Large intestine (tissue), 3 donors: ENCODE results near the gene NFATC1. TPM values are rescaled to one million over a fixed set of nuclear protein-coding genes. Genes with fewer than 3 reads are reported as not detected.
"Not testable (repeated sequence)": the region's sequence is repeated elsewhere in the genome, so short reads cannot be mapped to it uniquely, and the experiment has no call there.

Experiments used
- DNase-seq, 2 donors: peaks; one replicate each; pipeline versions ENCODE4 v3.0.0 to v3.0.0-alpha.2; 2013
- H3K27ac ChIP-seq: one replicate; pipeline ENCODE4 v1.5.1; 2013; ENCODE audit warnings: low read length
- H3K27me3 ChIP-seq: 2 replicates; pipeline ENCODE4 v1.6.1; 2013; ENCODE audit warnings: low read length; ENCODE audit not compliant: control insufficient read depth, insufficient read depth
- H3K36me3 ChIP-seq: 2 replicates; pipeline ENCODE4 v1.6.1; 2013; ENCODE audit warnings: low read length; ENCODE audit not compliant: control insufficient read depth, insufficient read depth
- H3K4me1 ChIP-seq: one replicate; pipeline ENCODE4 v1.6.1; 2013; ENCODE audit warnings: low read length; ENCODE audit not compliant: control insufficient read depth, insufficient read depth
- H3K4me3 ChIP-seq: one replicate; pipeline ENCODE4 v1.5.1; 2013; ENCODE audit warnings: low read length
- H3K9me3 ChIP-seq: one replicate; pipeline ENCODE4 v1.6.1; 2013; ENCODE audit warnings: mild to moderate bottlenecking, low read depth, low read length, moderate library complexity; ENCODE audit not compliant: control insufficient read depth
- WGBS: methylation state at CpG from one replicate; pipeline ENCODE4 v1.1.5; 2013; ENCODE audit warnings: low lambda C conversion rate; ENCODE audit not compliant: insufficient coverage; 5-methylcytosine and 5-hydroxymethylcytosine counted together
- polyA plus RNA-seq: library from polyadenylated mRNA; unstranded; fragments of 120-200 nt; gene quantifications from one replicate; pipeline ENCODE4 v1.2.1, GENCODE V29; 2013

The NFATC1 gene
- polyA plus RNA-seq, 1 donor, result 6.9 TPM

DNA sequence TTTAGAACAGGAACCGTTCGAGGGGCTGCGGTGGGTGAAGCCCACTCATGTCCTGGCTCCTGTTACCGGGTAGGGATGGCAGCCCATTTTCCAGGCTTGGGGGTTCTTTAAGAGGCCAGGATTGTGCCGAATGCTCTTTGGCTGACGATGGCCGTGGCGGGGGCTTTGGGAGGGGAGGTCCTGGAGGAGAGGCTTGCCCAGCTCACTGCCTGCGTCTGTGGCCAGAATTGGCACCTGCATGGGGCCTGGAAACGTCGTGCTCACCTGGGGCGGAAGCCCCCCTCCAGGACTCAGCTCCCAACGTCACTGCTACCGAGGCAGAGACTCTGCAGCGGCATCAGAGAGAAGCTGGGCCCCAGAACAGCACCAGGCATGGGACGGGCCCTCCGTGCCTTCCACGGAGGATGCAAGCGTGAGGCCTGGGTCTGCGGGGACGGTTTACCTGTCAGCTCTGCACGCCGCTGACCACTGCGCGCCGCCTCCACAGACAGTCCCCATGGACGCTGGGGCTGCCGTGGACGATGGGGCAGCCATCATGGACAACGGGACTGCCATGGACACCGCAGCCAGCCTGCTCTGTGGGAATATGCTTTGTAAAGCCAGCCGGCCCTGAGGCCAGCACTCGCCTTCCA is 82.9 kb downstream of the NFATC1 start:
- no CpG with 5 or more reads among the region's 33 CpGs for WGBS
- Histone ChIP-seq H3K9me3 (peaks cover 12% of the 10 kb centered on the region), H3K27ac (no peak overlapping the region), H3K36me3 (no peaks in the 10 kb centered on the region), H3K4me1 (no peaks in the 10 kb centered on the region), H3K4me3 (no peak overlapping the region), H3K27me3 (no peaks in the 10 kb centered on the region)
- no peak for DNase-seq

DNA sequence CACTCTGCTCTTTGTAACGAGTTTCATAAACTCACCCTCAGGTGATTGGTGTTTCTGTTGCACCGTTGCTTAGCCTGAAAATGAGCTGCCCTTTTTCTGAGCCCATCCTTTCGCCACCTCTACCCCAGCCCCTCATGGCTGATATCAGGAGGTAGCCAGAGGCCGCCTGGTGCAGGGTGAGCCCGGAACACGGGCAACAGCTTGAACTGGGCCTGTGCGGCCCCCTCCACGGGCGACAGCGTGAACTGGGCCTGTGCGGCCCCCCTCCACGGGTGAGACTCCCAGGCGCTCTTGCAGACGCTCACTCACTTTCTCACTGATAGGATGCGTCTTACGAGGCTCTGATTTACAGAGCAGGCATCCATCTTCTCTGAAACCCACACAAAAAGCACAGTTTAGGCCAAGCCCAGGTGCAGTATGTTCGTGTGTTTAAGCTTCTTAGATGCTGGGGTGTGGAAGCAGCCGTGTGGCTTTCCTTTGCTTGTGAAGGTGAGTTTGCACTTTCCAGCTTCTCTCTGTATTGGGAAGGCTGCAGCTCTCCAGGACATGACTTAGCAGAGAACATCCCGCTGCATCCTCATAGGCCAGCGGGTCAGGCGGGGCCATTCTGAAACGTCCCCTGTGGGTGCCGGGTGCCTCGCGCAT is 83.5 kb downstream of the NFATC1 start:
- Histone ChIP-seq H3K4me1 (no peaks in the 10 kb centered on the region), H3K27me3 (no peaks in the 10 kb centered on the region), H3K9me3 (peaks cover 12% of the 10 kb centered on the region), H3K27ac (no peak overlapping the region), H3K36me3 (no peaks in the 10 kb centered on the region), H3K4me3 (no peak overlapping the region)
- WGBS, result no CpG with 5 or more reads among the region's 25 CpGs
- DNase-seq, result no peak

DNA sequence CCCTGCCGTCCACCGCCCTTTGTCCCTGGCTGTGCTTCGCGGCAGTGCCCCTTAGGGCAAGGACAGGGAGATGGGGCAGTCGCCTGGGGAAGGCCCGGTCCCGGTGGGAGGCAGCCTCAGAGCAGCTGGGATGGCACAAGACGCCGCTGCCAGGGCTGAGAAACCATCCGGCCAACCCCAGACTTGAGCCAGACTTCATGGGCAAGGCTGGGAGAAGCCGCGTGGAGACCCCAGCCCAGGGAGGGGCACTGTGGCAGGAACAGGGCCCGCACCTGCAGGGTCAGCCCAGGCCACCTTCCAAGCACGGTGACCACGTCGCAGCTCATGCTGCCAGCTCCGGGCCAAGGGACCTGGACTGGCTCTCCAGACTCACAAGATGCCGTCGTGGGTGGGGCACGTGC is 84.0 kb downstream of the NFATC1 start:
- H3K4me3 ChIP-seq, result no peak overlapping the region
- H3K27ac ChIP-seq, result no peak overlapping the region
- 70% methylated on average over 2 of the region's 20 CpGs for WGBS
- DNase-seq, result no peak
- H3K9me3 ChIP-seq, result peaks cover 12% of the 10 kb centered on the region
- no peaks in the 10 kb centered on the region for H3K27me3 ChIP-seq
- no peaks in the 10 kb centered on the region for H3K36me3 ChIP-seq
- no peaks in the 10 kb centered on the region for H3K4me1 ChIP-seq

DNA sequence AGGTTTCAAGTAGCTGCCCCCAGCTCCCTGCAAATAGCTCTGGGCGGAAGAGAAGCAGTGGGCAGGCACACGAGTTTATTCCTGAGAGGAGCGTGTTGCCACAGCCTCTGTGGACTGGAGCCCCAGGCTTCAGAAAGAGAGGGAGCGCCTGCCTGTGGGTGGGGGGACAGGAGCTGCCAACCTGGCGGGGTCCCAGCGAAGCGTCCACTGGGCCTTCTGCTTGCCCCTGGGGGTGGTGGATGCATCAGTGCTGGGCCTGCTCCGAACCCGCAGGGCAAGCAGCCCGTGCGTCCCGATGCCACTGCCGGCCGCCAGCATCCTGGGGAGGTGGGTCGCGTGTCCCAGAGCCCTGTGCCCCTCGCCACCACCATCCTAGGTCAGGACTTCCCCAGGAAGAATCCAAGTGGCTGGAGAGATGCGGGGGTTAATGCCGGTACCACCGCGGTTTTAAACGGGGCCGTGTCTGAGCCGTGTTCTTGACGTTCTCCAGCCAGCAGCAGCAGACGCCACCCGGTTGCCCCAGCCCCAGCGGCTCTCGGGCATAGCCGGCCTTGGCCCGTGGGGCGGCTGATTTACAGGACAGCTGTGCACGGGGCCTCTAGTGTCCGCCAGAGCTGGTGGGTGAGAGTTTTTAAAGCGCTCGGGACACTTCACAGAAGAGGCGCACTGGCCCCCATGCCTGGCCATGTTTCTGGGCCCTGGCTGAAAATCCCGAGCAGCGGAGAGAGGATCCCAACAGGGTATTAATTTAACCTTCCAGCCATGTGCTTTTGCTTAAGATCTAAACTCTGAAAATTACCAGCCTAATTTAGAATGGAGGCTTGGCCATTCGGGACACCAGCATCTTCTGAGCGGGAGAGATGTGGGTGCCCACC is 84.7 kb downstream of the NFATC1 start:
- Histone ChIP-seq H3K4me3 (no peak overlapping the region), H3K4me1 (no peaks in the 10 kb centered on the region), H3K36me3 (no peaks in the 10 kb centered on the region), H3K9me3 (peaks cover 12% of the 10 kb centered on the region), H3K27ac (no peak overlapping the region), H3K27me3 (no peaks in the 10 kb centered on the region)
- WGBS, result no CpG with 5 or more reads among the region's 41 CpGs
- no peak for DNase-seq

DNA sequence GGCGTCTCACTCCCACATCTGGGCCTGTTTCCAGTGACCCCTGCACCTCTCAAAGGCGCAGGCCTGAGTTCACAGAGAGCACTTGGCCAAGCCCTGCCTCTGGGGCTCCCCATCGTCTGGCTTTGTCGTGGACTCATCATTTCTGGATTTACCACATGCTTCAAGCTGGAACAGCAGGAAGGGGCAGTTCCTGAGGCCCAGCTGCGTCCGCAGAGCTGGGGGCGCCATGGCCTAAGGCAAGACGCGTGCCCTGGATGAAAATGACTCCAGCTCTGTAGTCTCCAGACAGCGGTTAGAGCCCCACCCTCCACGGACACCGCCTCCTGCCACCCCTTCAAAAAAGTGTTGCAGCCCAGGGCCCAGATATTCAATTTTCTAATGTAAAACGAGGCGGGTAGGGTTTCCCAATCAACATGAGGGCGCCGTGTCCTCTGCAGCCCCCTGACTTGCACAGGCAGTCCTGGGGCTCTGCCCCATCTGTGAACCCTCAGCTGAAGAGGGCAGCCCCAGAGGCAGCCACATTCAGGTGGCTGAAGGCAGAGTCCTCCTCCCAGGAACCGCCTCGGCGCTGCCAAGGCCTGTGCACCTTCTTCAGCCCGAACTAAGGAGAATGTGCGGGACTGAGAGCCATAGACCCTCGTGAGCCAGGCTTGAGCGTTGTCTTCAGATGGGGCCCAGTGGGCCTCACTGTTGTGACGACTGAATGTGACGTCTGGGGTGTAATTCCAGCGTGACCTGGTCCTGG is 85.5 kb downstream of the NFATC1 start:
- no CpG with 5 or more reads among the region's 26 CpGs for WGBS
- peaks cover 5% of the 10 kb centered on the region for H3K9me3 ChIP-seq
- no peak overlapping the region for H3K4me3 ChIP-seq
- no peaks in the 10 kb centered on the region for H3K36me3 ChIP-seq
- no peak for DNase-seq
- H3K4me1 ChIP-seq, result no peaks in the 10 kb centered on the region
- no peaks in the 10 kb centered on the region for H3K27me3 ChIP-seq
- H3K27ac ChIP-seq, result no peak overlapping the region

DNA sequence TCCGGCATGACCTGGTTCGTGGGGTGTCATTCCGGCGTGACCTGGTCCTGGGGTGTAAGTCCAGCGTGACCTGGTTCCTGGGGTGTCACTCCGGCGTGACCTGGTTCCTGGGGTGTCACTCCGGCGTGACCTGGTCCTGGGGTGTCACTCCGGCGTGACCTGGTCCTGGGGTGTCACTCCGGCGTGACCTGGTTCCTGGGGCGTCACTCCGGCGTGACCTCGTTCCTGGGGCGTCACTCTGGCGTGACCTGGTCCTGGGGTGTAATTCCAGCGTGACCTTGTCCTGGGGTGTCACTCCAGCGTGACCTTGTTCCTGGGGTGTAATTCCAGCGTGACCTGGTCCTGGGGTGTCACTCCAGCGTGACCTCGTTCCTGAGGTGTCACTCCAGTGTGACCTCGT is 87.7 kb downstream of the NFATC1 start:
- H3K4me3 ChIP-seq, H3K4me1 ChIP-seq, DNase-seq, H3K9me3 ChIP-seq, H3K27ac ChIP-seq, H3K27me3 ChIP-seq, H3K36me3 ChIP-seq: not testable (repeated sequence)
- no CpG with 5 or more reads among the region's 25 CpGs for WGBS

DNA sequence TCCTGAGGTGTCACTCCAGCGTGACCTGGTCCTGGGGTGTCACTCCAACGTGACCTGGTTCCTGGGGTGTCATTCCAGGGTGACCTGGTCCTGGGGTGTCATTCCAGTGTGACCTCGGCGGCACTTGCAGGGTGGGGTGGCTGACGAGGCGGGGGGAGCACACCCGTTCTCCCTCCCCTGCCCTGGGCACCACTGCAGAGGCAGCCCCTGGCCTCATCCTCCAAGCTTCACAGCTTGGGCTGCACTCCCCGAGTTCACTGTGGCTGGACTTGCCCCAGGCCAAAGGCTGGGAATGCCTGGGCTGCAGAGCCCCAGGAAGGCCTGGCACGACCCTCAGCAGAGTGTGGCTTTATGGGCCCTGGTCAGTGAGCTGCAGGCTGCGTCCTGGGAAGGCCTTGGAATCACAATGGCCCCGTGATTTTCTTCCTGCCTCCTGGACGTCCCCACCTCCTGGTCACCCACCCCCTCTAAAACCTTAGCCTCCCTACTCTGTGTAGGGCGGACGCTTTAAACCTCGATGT is 88.3 kb downstream of the NFATC1 start:
- no peak overlapping the region for H3K4me3 ChIP-seq
- H3K4me1 ChIP-seq, result no peaks in the 10 kb centered on the region
- no peak overlapping the region for H3K27ac ChIP-seq
- no CpG with 5 or more reads among the region's 15 CpGs for WGBS
- peaks cover 7% of the 10 kb centered on the region for H3K9me3 ChIP-seq
- no peak for DNase-seq
- no peaks in the 10 kb centered on the region for H3K36me3 ChIP-seq
- H3K27me3 ChIP-seq, result no peaks in the 10 kb centered on the region

DNA sequence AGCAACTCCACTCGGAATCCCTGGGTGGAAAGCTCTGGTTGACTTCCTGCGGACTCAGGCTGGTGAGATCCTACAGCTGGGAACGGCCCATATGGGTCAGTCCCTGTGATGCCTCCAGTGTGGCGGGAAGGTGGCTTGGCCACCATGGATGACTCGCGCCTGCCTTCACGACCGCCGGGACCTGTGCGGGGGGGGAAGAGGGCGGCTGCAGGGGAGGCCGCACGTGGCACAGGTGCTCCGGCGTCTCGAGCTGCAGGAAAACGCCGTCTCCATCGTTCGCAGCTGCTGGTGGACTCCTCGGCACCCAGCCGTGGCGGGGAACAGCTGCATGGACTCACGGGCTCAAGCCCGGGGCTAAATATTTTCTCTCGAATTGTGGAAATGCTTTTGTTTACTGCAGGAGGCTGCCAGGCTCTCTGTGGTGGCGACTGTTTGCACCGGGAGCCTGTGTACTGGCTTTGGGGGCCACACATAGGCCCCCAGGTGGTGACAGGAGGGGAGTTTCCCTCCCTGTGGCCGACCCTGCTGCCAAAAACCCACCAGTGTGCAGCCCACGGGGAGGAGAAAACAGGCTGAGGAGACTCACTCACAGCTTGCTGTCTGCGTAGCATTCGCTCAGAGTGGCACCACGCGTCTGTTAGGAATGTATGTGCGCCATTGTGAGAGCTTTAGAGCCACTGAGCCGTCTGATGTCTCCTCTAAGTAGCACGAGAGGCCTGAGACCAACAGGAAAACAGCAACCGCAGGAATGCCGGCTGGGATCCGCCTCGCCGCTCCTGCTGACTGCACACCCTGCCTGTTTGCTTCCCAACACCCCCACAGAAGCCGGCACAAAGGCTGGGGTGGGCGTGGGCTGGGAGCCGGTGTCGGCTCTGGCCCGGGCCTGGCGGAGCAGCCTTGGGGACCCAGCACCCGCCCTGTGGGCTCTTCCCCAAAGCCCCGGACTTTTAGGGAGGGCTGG is 89.2 kb downstream of the NFATC1 start:
- H3K27ac ChIP-seq, result peak overlapping the region; percentile 38

DNA sequence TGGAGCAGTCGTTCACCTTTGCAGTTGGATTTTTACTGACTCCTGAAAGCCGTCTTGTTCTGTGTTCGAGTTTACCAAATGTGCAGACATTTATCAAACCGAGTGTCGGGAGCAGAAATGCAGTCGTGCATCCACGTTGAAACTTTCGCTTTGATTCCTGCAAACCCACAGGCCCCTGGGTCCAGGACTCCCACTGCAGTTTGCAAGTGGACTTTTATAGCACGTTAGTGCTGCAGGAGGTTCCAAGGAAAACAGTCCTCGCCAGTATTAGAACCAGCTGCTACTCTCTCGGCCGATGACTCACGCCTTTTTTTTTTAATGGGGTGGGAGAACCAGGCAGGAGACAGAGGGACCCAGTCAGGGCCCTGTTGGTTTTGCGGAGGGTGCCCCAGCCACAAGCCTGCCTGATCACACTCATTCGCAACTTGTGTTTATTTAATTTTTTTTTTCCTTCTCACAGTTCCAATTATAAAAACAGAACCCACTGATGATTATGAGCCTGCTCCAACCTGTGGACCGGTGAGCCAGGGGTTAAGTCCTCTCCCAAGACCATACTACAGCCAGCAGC is 90.1 kb downstream of the NFATC1 start:
- 80% methylated on average over 2 of the region's 16 CpGs for WGBS
- no peak for DNase-seq
- H3K27ac ChIP-seq, result no peak overlapping the region

More for the DNA sequence above, 89.2 kb downstream of the NFATC1 start:
- Histone ChIP-seq H3K9me3 (peaks cover 7% of the 10 kb centered on the region), H3K36me3 (no peaks in the 10 kb centered on the region), H3K4me1 (no peaks in the 10 kb centered on the region), H3K4me3 (no peak overlapping the region), H3K27me3 (no peaks in the 10 kb centered on the region)
- WGBS, result no CpG with 5 or more reads among the region's 50 CpGs
- DNase-seq, result no peak

More for the DNA sequence above, 90.1 kb downstream of the NFATC1 start:
- Histone ChIP-seq H3K4me1 (no peaks in the 10 kb centered on the region), H3K9me3 (peaks cover 7% of the 10 kb centered on the region), H3K27me3 (no peaks in the 10 kb centered on the region), H3K36me3 (no peaks in the 10 kb centered on the region), H3K4me3 (no peak overlapping the region)
